ENCODE measurements around the gene KLK12.

Gene KLK12

GRCh38 chr19:51034704-51035103 lies at the start of gene KLK12:
TSS of gene KLK12 (minus strand) at chr19:51035002. CDS start at chr19:51034621, 381 bp downstream.
- DNase-seq (ENCODE audit: low read depth) = no peak

- DNase-seq (ENCODE audit: low read depth) = no peak
These were observed 49.7 kb upstream of the KLK12 start for GRCh38 chr19:51084505-51084904.

GRCh38 chr19:51083783-51084182 lies 49.0 kb upstream of the KLK12 start:
- no peak for DNase-seq (ENCODE audit: low read depth)

- no peak for DNase-seq (ENCODE audit: low read depth)
These were observed 48.4 kb upstream of the KLK12 start for GRCh38 chr19:51083181-51083580.

GRCh38 chr19:51082611-51083010 lies 47.8 kb upstream of the KLK12 start, which contains the start of gene KLK14:
TSS of gene KLK14 (minus strand) at chr19:51082887. CDS start at chr19:51082614, 273 bp downstream.
- no peak for DNase-seq (ENCODE audit: low read depth)

GRCh38 chr19:51081476-51081875 lies 46.7 kb upstream of the KLK12 start:
- no peak for DNase-seq (ENCODE audit: low read depth)

- DNase-seq (ENCODE audit: low read depth) = no peak
These were observed 44.8 kb upstream of the KLK12 start for GRCh38 chr19:51079481-51080110.

GRCh38 chr19:51078731-51079130 lies 43.9 kb upstream of the KLK12 start:
- DNase-seq (ENCODE audit: low read depth) = no peak

- DNase-seq (ENCODE audit: low read depth) = no peak
These were observed 43.3 kb upstream of the KLK12 start for GRCh38 chr19:51078104-51078503.

GRCh38 chr19:51076631-51077213 lies 41.9 kb upstream of the KLK12 start:
- no peak for DNase-seq (ENCODE audit: low read depth)

GRCh38 chr19:51075998-51076397 lies 41.2 kb upstream of the KLK12 start:
- no peak for DNase-seq (ENCODE audit: low read depth)

- DNase-seq (ENCODE audit: low read depth) = no peak
These were observed 36.2 kb upstream of the KLK12 start for GRCh38 chr19:51071095-51071405.

GRCh38 chr19:51070334-51071094 lies 35.7 kb upstream of the KLK12 start:
- DNase-seq (ENCODE audit: low read depth) = no peak

- DNase-seq (ENCODE audit: low read depth) = no peak
These were observed 31.8 kb upstream of the KLK12 start for GRCh38 chr19:51066393-51067186.

GRCh38 chr19:51065221-51065960 lies 30.6 kb upstream of the KLK12 start:
- DNase-seq (ENCODE audit: low read depth) = no peak

GRCh38 chr19:51064534-51065220 lies 29.9 kb upstream of the KLK12 start, which contains the start of gene KLK13:
TSS of gene KLK13 (minus strand) at chr19:51065092. CDS start at chr19:51065067, 25 bp downstream.
- no peak for DNase-seq (ENCODE audit: low read depth)

GRCh38 chr19:51063664-51064063 lies 28.9 kb upstream of the KLK12 start:
- no peak for DNase-seq (ENCODE audit: low read depth)

- DNase-seq (ENCODE audit: low read depth) = no peak
These were observed 26.2 kb upstream of the KLK12 start for GRCh38 chr19:51060973-51061372.

- DNase-seq (ENCODE audit: low read depth) = no peak
These were observed 25.5 kb upstream of the KLK12 start for GRCh38 chr19:51060336-51060735.

GRCh38 chr19:51059715-51060114 lies 24.9 kb upstream of the KLK12 start:
- DNase-seq (ENCODE audit: low read depth) = no peak

- DNase-seq (ENCODE audit: low read depth) = no peak
These were observed 21.1 kb upstream of the KLK12 start for GRCh38 chr19:51055866-51056265.

Data from stimulated activated CD8-positive, alpha-beta memory T cell treated with anti-CD3 and anti-CD28 coated beads, Interleukin-4, amount 100 ng/mL, for 24 hours (primary cell).